WI38 (cell line): ENCODE measurements around the gene INTS1.

ENCODE experiments used
- H3K4me3 ChIP-seq: 2 replicates; pipeline ENCODE4 v1.5.1; 2011; ENCODE audit warnings: low read depth, mild to moderate bottlenecking, control low read depth, low read length
- CTCF ChIP-seq: IDR thresholded peaks from 2 replicates; pipeline ENCODE4 v1.5.1; 2012; ENCODE audit warnings: low read depth, mild to moderate bottlenecking, control low read depth, low read length

INTS1 gene

DNA sequence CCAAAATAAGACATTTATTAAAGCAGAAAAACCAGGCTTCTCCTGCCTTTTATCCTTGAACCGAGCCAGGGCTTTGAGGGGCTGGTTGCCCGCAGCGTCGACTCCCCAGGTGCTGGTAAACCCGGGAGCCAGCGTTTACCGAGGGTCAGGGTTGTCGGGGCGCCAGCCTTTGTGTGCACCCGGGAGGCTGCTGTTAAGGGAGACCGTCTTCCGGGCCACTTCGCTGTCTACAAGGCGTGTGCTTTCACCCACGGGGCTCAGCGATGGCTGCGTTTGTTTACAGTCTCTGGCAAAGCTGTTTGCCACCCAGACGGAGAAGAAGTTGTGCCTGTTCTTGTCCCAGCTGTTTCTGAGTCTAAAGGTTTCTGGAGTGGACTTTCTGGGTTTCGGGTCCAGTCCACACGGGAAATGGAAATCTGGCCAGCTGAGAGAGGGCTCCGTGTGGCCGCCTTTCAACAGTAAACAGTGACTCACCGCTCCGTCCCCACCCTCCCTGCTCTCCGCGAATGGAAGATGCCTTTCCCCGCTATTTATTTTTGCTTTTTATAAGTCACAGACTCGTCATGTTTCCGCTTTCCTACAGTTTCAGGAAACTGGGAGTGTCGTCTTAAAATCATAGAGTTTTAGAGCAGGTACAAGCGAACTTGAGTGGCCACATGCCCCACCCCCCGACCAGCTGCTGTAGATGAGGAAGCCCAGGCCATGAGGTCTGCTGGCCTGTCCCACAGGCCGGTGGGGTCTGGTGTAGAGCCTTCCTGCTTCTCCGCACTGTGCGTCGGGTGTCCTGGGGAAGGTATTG lies 28.5 kb upstream of the INTS1 start:
- TF ChIP-seq CTCF = no peak
- peak overlapping the region; percentile 82 for H3K4me3 ChIP-seq

GRCh38 chr7:1531979-1532455 lies 27.8 kb upstream of the INTS1 start:
- TF ChIP-seq CTCF = no peak
- H3K4me3 ChIP-seq = peak overlapping the region; percentile 82

DNA sequence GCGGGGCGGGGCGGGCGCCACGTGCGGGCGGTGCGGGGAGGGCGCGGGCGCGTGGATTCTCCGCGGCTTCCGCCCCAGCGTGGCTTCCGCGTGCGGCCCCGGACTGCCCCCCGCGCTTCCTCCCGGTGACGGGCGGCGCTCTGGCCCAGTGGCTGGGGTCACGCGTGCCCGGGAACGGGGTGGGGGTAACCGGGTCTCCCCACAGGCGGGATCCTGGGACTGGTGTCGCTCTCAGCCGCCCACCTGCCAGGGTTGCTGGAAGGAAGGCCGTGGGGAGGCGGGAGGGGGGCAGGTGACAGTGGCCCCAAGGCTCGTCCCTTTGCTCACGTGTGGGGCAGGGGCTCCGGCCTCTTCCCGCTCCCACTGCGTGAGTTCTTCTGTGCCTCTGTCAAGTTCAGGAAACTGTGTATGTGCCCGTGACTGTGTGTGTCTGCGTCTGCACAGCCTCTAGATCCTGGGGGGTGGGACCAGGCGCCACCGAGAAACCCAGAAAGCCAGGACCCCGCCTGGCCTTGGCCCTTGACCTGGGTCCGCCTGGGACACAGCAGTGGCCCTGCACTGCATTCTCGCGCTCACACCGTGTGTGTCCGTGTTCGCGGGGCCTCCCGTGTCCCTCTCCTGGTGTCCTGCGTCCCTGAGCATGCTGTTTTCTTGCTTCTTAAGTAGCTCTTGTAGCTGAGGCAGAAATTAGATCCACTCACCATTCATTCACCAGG lies 27.2 kb upstream of the INTS1 start:
- H3K4me3 ChIP-seq = peak overlapping the region; percentile 82

GRCh38 chr7:1530946-1531262 lies 26.7 kb upstream of the INTS1 start:
- peak overlapping the region; percentile 82 for H3K4me3 ChIP-seq
- TF ChIP-seq CTCF = no peak

More for the DNA sequence above, 27.2 kb upstream of the INTS1 start:
- no peak for TF ChIP-seq CTCF

DNA sequence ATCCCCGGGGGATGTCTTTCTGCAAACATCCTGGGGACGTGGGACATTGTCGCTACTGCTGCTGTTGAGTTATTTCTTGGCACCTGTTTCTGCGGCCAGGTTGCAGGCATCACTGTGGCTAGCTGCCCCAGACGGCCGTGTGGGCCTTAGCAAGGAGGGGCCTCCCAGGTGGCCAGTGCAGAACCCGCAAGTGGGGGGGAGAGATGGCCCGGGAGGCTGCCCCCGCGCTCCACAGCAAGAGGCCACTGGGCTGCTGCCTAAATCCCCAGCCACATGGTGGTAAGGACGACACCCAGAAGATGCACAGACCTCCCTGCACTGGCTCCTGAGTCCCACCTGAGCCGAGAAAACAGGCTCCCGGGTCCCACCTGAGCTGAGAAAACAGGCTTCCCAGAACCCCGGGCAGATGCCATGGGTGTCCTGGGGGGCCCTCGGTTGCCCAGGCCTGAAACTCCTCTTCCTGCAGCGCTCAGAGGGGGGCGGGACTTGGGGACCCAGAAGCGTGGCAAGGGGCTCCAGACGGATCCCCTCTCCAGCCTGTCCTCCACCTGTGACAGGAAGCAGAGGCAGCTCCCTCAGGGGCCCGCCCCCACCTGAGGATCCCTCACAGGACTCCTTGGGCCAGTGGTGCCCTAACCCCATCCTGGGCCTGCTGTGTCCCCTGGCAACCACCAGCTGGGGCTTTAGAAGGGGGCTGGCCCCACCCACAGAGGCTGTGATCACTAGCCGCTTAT lies 25.4 kb upstream of the INTS1 start:
- no peak overlapping the region for H3K4me3 ChIP-seq
- TF ChIP-seq CTCF = no peak

- no peak for TF ChIP-seq CTCF
- H3K4me3 ChIP-seq = no peak overlapping the region
Measured at GRCh38 chr7:1526271-1526754, 22.1 kb upstream of the INTS1 start.

- TF ChIP-seq CTCF = no peak
- no peak overlapping the region for H3K4me3 ChIP-seq
Measured at GRCh38 chr7:1525409-1525808, 21.2 kb upstream of the INTS1 start.
